Bronchial epithelial cell (primary cell): Measurements from ENCODE around the gene MMS19. TPM values are rescaled to one million over a fixed set of nuclear protein-coding genes. Genes with fewer than 3 reads are reported as not detected.

Source experiments
- DNase-seq: peaks from one replicate; pipeline ENCODE4 v3.0.0-alpha.2; 2010; ENCODE audit warnings: low read depth
- FAIRE-seq: peaks from 2 replicates; lab custom pipeline; 2011; peaks lifted over from hg19 to GRCh38; lab: Jason Lieb, UNC
- H3K27me3 ChIP-seq: 2 replicates; pipeline ENCODE4 v1.5.1; 2011; ENCODE audit warnings: low read length; ENCODE audit not compliant: control insufficient read depth, insufficient read depth
- H3K36me3 ChIP-seq: 2 replicates; pipeline ENCODE4 v1.5.1; 2011; ENCODE audit warnings: low read length; ENCODE audit not compliant: control insufficient read depth, insufficient read depth
- H3K4me3 ChIP-seq: 2 replicates; pipeline ENCODE4 v1.5.1; 2011; ENCODE audit warnings: mild to moderate bottlenecking, low read depth, low read length, control low read depth
- CTCF ChIP-seq: IDR thresholded peaks from 2 replicates; pipeline ENCODE4 v1.5.1; 2011; ENCODE audit warnings: mild to moderate bottlenecking, moderate library complexity, low read length, control low read depth, inconsistent platforms; ENCODE audit not compliant: insufficient read depth, severe bottlenecking
- total RNA-seq: library from RNA; depleted of rRNA; stranded (reverse); fragments of >200 nt; gene quantifications from 2 replicates; pipeline ENCODE4 v1.2.1, GENCODE V29; 2014

The MMS19 gene
- total RNA-seq, 1 donor from 2014 or later = 38.2 TPM

- no peak for DNase-seq
- TF ChIP-seq CTCF = no peak
- Histone ChIP-seq H3K4me3 (no peak overlapping the region), H3K27me3 (no peaks in the 10 kb centered on the region), H3K36me3 (peaks cover 37% of the 10 kb centered on the region)
- peak; percentile 64 for FAIRE-seq
Observed at GRCh38 chr10:97464226-97464625, 34.0 kb downstream of the MMS19 start.

- peak; percentile 77 for TF ChIP-seq CTCF
- peak; percentile 75 for FAIRE-seq
- Histone ChIP-seq H3K36me3 (peaks cover 37% of the 10 kb centered on the region), H3K27me3 (no peaks in the 10 kb centered on the region), H3K4me3 (no peak overlapping the region)
- peak; percentile 78 for DNase-seq
Observed at GRCh38 chr10:97463363-97464132, 34.7 kb downstream of the MMS19 start.

- Histone ChIP-seq H3K36me3 (peaks cover 37% of the 10 kb centered on the region), H3K27me3 (no peaks in the 10 kb centered on the region), H3K4me3 (no peak overlapping the region)
- FAIRE-seq = no peak
- no peak for TF ChIP-seq CTCF
- no peak for DNase-seq
Observed at GRCh38 chr10:97462309-97462708, 35.9 kb downstream of the MMS19 start.

GRCh38 chr10:97459933-97460332 lies 38.3 kb downstream of the MMS19 start:
- no peak for TF ChIP-seq CTCF
- no peaks in the 10 kb centered on the region for H3K27me3 ChIP-seq
- DNase-seq (no peak), FAIRE-seq (no peak)
- H3K4me3 ChIP-seq = no peak overlapping the region
- peaks cover 35% of the 10 kb centered on the region for H3K36me3 ChIP-seq

GRCh38 chr10:97459111-97459510 lies 39.1 kb downstream of the MMS19 start:
- no peak overlapping the region for H3K4me3 ChIP-seq
- H3K27me3 ChIP-seq = no peaks in the 10 kb centered on the region
- FAIRE-seq (no peak), DNase-seq (no peak)
- peaks cover 35% of the 10 kb centered on the region for H3K36me3 ChIP-seq
- no peak for TF ChIP-seq CTCF

GRCh38 chr10:97456686-97457065 lies 41.5 kb downstream of the MMS19 start:
- TF ChIP-seq CTCF = no peak
- no peak for DNase-seq
- Histone ChIP-seq H3K27me3 (no peaks in the 10 kb centered on the region), H3K4me3 (no peak overlapping the region), H3K36me3 (peaks cover 25% of the 10 kb centered on the region)
- no peak for FAIRE-seq
